Panc1 (cell line): ENCODE measurements around the gene FGGY. TPM values are rescaled to one million over a fixed set of nuclear protein-coding genes. Genes with fewer than 3 reads are reported as not detected.

Source experiments
- ATAC-seq: fragments of 200-7000 bp; cut with Tn5 transposase; 2 replicates; pipeline ENCODE4 v1.9.1; 2020; ENCODE audit warnings: mild to moderate bottlenecking, moderate library complexity
- BruUV-seq: library from RNA; stranded (reverse); fragments of 400-500 nt; replicated peaks from 2 replicates; lab custom pipeline; 2021; lab: Mats Ljungman, UMichigan
- CTCF ChIA-PET: fragments of 300-600 bp; sonication (Branson Sonifier 250); formaldehyde crosslinking; loops from one replicate; lab custom pipeline; 2022; ENCODE audit warnings: antibody characterized with exemption; lab: Charles Lee
- POLR2A ChIA-PET: fragments of 300-600 bp; sonication (Branson Sonifier 250); formaldehyde crosslinking; loops from one replicate; lab custom pipeline; 2022; ENCODE audit warnings: antibody characterized with exemption; lab: Charles Lee
- DNase-seq: peaks from one replicate; pipeline ENCODE4 v3.0.0-alpha.2; 2010; ENCODE audit warnings: low read depth, low spot score
- H3K27ac ChIP-seq: 2 replicates; pipeline ENCODE4 v1.5.1; 2011; ENCODE audit warnings: mild to moderate bottlenecking, low read length, inconsistent platforms
- H3K27me3 ChIP-seq: fragments of 200-500 bp; sonication (Bioruptor generic); 2 replicates; pipeline ENCODE4 v1.6.0; 2014; ENCODE audit warnings: low read length, inconsistent platforms; ENCODE audit not compliant: control insufficient read depth, insufficient read depth
- H3K36me3 ChIP-seq: fragments of 200-500 bp; sonication (Bioruptor generic); 2 replicates; pipeline ENCODE4 v1.5.1; 2014; ENCODE audit warnings: inconsistent platforms, mild to moderate bottlenecking, low read length, moderate library complexity; ENCODE audit not compliant: control insufficient read depth, insufficient read depth
- H3K4me1 ChIP-seq: 2 replicates; pipeline ENCODE4 v1.5.1; 2011; ENCODE audit warnings: inconsistent platforms, mild to moderate bottlenecking, low read length, moderate library complexity; ENCODE audit not compliant: control insufficient read depth, insufficient read depth
- H3K4me3 ChIP-seq, 2 experiments: 2 replicates each; pipeline ENCODE4 v1.5.1; 2011 to 2012; ENCODE audit warnings: low read depth in 2 of 2, low read length in 2 of 2, mild to moderate bottlenecking in 2 of 2, inconsistent platforms in 1 of 2, moderate library complexity in 1 of 2
- H3K9me3 ChIP-seq: fragments of 200-500 bp; sonication (Bioruptor generic); 2 replicates; pipeline ENCODE4 v1.5.1; 2014; ENCODE audit warnings: low read depth, mild to moderate bottlenecking, inconsistent platforms, low read length, moderate library complexity; ENCODE audit not compliant: control insufficient read depth, insufficient read depth
- CTCF ChIP-seq: fragments of 450-650 bp; IDR thresholded peaks from 2 replicates; pipeline ENCODE4 v1.5.1; 2017; ENCODE audit warnings: mild to moderate bottlenecking
- POLR2AphosphoS5 ChIP-seq: IDR thresholded peaks from 2 replicates; pipeline ENCODE4 v1.6.1; 2012; ENCODE audit warnings: mild to moderate bottlenecking, low read depth, low read length, moderate library complexity
- REST ChIP-seq, 2 experiments: IDR thresholded peaks; 2 replicates each; pipeline ENCODE4 v1.6.1; 2011 to 2012; ENCODE audit warnings: low read depth in 2 of 2, control low read depth in 1 of 2, low read length in 1 of 2, mild to moderate bottlenecking in 1 of 2, moderate library complexity in 1 of 2; ENCODE audit not compliant: insufficient read depth in 1 of 2
- SIN3A ChIP-seq: IDR thresholded peaks from 2 replicates; pipeline ENCODE4 v1.6.1; 2012; ENCODE audit warnings: low read depth, mild to moderate bottlenecking, low read length, moderate library complexity, borderline replicate concordance; ENCODE audit not compliant: insufficient read depth
- TCF7L2 ChIP-seq: IDR thresholded peaks from 2 replicates; pipeline ENCODE4 v1.6.1; 2011; ENCODE audit warnings: mild to moderate bottlenecking, low read depth, low read length, inconsistent platforms
- in situ Hi-C: cut with HindIII; loops from 2 replicates; pipeline ENCODE4 v1.10.0; 2016; ENCODE audit warnings: low sequenced_read_pairs, low pct_unique_long_range_greater_than_20kb
- intact Hi-C: fragments of 100-400 bp; cut with micrococcal nuclease; formaldehyde crosslinking; loops from one replicate; pipeline ENCODE4 v1.10.0; 2022; ENCODE audit not compliant: unreplicated experiment
- total RNA-seq: library from RNA; stranded (reverse); gene quantifications from one replicate; pipeline ENCODE4 v1.2.1, GENCODE V29; 2021; ENCODE audit not compliant: unreplicated experiment

Gene FGGY
- total RNA-seq, 1 experiment from 2014 or later, result 15.5 TPM

- CTCF ChIA-PET, result no interaction called here
- H3K9me3 ChIP-seq, result no peaks in the 10 kb centered on the region
- no peak overlapping the region for H3K27ac ChIP-seq
- H3K4me3 ChIP-seq, result no peak overlapping the region
- DNase-seq (no peak), ATAC-seq (no peak)
- no TSS peak for BruUV-seq
- H3K36me3 ChIP-seq, result no peaks in the 10 kb centered on the region
- no peaks in the 10 kb centered on the region; the same call in 1 of the 2 replicates for H3K4me1 ChIP-seq
- POLR2A ChIA-PET, result no interaction called here
- TF ChIP-seq CTCF (no peak), TCF7L2 (no peak), SIN3A (no peak), REST (IDR thresholded peaks at IDR 0.05; ENCODE audit: insufficient read depth in 1 of 2, low read depth in 2 of 2, low read length in 1 of 2) (no peak), POLR2AphosphoS5 (no peak)
- in situ Hi-C loops (no loop called here), intact Hi-C loops (no loop called here)
- no peaks in the 10 kb centered on the region for H3K27me3 ChIP-seq
Measured at GRCh38 chr1:59316497-59317128, 19.7 kb downstream of the FGGY start.

GRCh38 chr1:59317343-59317742 lies 20.4 kb downstream of the FGGY start:
- no peaks in the 10 kb centered on the region; the same call in 1 of the 2 replicates for H3K4me1 ChIP-seq
- BruUV-seq, result no TSS peak
- TF ChIP-seq REST (IDR thresholded peaks at IDR 0.05; ENCODE audit: insufficient read depth in 1 of 2, low read depth in 2 of 2, low read length in 1 of 2) (no peak), TCF7L2 (no peak)
- ChIA-PET POLR2A (no interaction called here), CTCF (no interaction called here)
- no peak overlapping the region for H3K4me3 ChIP-seq
- intact Hi-C loops, result no loop called here
- H3K9me3 ChIP-seq, result no peaks in the 10 kb centered on the region
- ATAC-seq (no peak), DNase-seq (no peak)
- no peaks in the 10 kb centered on the region for H3K27me3 ChIP-seq
- no peaks in the 10 kb centered on the region for H3K36me3 ChIP-seq
- no peak overlapping the region for H3K27ac ChIP-seq
- in situ Hi-C loops, result no loop called here
